HepG2 (cell line): ENCODE data around the gene STX5. TPM values are rescaled to one million over a fixed set of nuclear protein-coding genes. Genes with fewer than 3 reads are reported as not detected.

Source experiments
- ATF1 ChIP-seq: IDR thresholded peaks from 2 replicates; pipeline ENCODE4 v1.6.1; 2016; ENCODE audit warnings: mild to moderate bottlenecking, control low read depth
- CEBPB ChIP-seq: IDR thresholded peaks from 2 replicates; pipeline ENCODE4 v1.6.1; 2011; ENCODE audit warnings: low read depth, low read length, improper control_type of control experiment, borderline replicate concordance
- FOXK1 ChIP-seq: sonication (generic); formaldehyde crosslinking; IDR thresholded peaks from 2 replicates; pipeline ENCODE4 v1.4.0; 2020; ENCODE audit warnings: low read depth, missing genetic modification reagents, borderline replicate concordance
- HNF1A ChIP-seq, 2 experiments: sonication (generic) in 1 of 2; formaldehyde crosslinking in 1 of 2; IDR thresholded peaks; 2 replicates each; pipeline versions ENCODE4 v1.4.0 to v1.6.1; 2016 to 2020; ENCODE audit warnings: borderline replicate concordance in 1 of 2, low read depth in 1 of 2, mild to moderate bottlenecking in 1 of 2, missing genetic modification reagents in 1 of 2
- MAZ ChIP-seq, 2 experiments: sonication (generic) in 1 of 2; formaldehyde crosslinking in 1 of 2; IDR thresholded peaks; 2 replicates each; pipeline versions ENCODE4 v1.5.0 to v1.6.1; 2012 to 2020; ENCODE audit warnings: low read depth in 2 of 2, mild to moderate bottlenecking in 2 of 2, borderline replicate concordance in 1 of 2, improper control_type of control experiment in 1 of 2, low read length in 1 of 2, missing genetic modification reagents in 1 of 2, moderate library complexity in 1 of 2
- MBNL3 ChIP-seq: fragments of 250-450 bp; sonication (Bioruptor Pico); conservative IDR thresholded peaks from 2 replicates; pipeline ENCODE4 v1.8.0; 2022; ENCODE audit warnings: mild to moderate bottlenecking, inconsistent platforms
- NCOA2 ChIP-seq: sonication (generic); formaldehyde crosslinking; IDR thresholded peaks from 2 replicates; pipeline ENCODE4 v1.8.0; 2022; ENCODE audit warnings: inconsistent platforms
- PRDM4 ChIP-seq: sonication (generic); formaldehyde crosslinking; IDR thresholded peaks from 2 replicates; pipeline ENCODE4 v1.9.0; 2021; ENCODE audit warnings: missing genetic modification reagents, borderline replicate concordance
- SETDB1 ChIP-seq: sonication (generic); formaldehyde crosslinking; IDR thresholded peaks from 2 replicates; pipeline ENCODE4 v1.5.1; 2020; ENCODE audit warnings: missing genetic modification reagents, mild to moderate bottlenecking, borderline replicate concordance
- ZBTB39 ChIP-seq: sonication (generic); formaldehyde crosslinking; IDR thresholded peaks from 2 replicates; pipeline ENCODE4 v1.5.0; 2020; ENCODE audit warnings: missing genetic modification reagents
- ZNF335 ChIP-seq: sonication (generic); formaldehyde crosslinking; IDR thresholded peaks from 2 replicates; pipeline ENCODE4 v1.4.0; 2020; ENCODE audit warnings: missing genetic modification reagents
- ZSCAN30 ChIP-seq: sonication (generic); formaldehyde crosslinking; IDR thresholded peaks from 2 replicates; pipeline ENCODE4 v1.5.0; 2020; ENCODE audit warnings: mild to moderate bottlenecking, missing genetic modification reagents
- polyA plus RNA-seq, 8 experiments: library from polyadenylated mRNA; depleted of rRNA in 3 of 8; stranded (reverse) in 7 of 8; unstranded in 1 of 8; fragments of >200 nt; fragmentation: Illumina TruSeq in 4 of 8; extraction: Trizol in 4 of 8; gene quantifications; 2 replicates each; pipeline versions ENCODE4 v1.2.1 to v1.2.3, GENCODE V29; 2011 to 2016; ENCODE audit warnings: low read depth in 4 of 8, missing spikeins in 1 of 8, mixed read lengths in 1 of 8; ENCODE audit not compliant: insufficient read depth in 1 of 8
- total RNA-seq, 5 experiments: library from RNA; depleted of rRNA; stranded (reverse); fragments of >200 nt; fragmentation: Illumina TruSeq; extraction: Trizol; gene quantifications; 2 replicates each; pipeline ENCODE4 v1.2.3, GENCODE V29; 2016; ENCODE audit warnings: low read depth in 1 of 5
- TF ChIP-seq, protein P1 (sequence below): sonication (generic); formaldehyde crosslinking; IDR thresholded peaks from 2 replicates; pipeline ENCODE4 v1.5.0; 2020; ENCODE audit warnings: missing genetic modification reagents, mild to moderate bottlenecking, borderline replicate concordance
- TF ChIP-seq, protein P2 (sequence below): IDR thresholded peaks from 2 replicates; pipeline ENCODE4 v1.6.1; 2012; ENCODE audit warnings: low read length, improper control_type of control experiment

STX5 gene
- total and polyA plus RNA-seq, 2 of the 13 experiments (the other 11 are each of a cell fraction or from before 2014, with no cell fraction given) = 26.9 to 30.0 TPM

DNA sequence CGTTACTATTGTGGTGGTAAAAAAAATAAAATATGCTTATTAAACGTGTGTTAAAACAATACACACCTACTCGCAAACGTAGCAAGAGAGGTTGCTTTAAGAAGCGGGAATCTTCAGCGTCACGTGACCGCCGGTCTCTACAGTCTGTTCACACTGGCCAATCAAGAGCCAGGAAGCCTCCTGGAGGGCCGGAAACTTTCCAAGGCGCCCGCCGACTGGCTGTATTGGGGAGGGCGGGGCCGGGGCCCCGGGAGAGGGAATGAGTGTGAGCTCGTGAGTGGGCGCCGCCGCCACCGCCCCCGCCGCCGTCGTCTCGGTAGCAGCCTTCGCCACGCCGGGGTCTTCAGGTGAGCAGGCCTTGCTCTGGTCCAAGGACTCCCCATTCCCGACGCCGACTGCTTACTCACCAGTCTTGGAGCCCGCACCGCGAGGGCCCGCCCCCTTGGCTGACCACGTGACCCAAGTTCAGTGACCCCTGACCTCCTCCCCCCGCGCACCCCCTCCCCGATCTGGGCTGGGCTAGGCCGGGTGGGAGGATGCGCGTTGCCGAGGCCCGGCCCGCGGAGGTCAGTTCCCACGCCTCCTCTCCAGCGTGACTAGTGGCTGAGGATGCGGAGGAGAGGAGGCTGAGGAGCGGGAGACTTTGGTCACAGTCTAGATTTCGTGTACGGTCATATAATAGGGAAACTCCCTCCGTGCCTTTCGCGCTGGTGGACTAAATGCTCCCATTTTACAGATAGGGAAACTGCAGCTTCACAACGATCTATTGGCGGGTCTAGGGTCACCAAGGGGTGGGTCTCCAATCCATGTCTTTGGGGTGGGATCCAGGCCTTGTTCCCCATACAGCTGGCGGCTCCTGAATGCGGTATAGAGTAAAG lies 60.5 kb downstream of the STX5 start, which contains the start of gene TAF6L (continued):
- TF ChIP-seq ZBTB39 (CRISPR knock-in tag) (no peak), HNF1A (IDR thresholded peaks at IDR 0.05; ENCODE audit: low read depth) (no peak), HNF1A (CRISPR knock-in tag; IDR thresholded peaks at IDR 0.05; ENCODE audit: borderline replicate concordance) (no peak), FOXK1 (CRISPR knock-in tag) (no peak), MAZ (IDR thresholded peaks at IDR 0.05; ENCODE audit: borderline replicate concordance, low read depth, low read length) (peak; percentile 92; the same call in 1 of the 2 replicates), MAZ (CRISPR knock-in tag; IDR thresholded peaks at IDR 0.05; ENCODE audit: low read depth) (peak; percentile 83), CEBPB (no peak), ZSCAN30 (CRISPR knock-in tag) (no peak), ATF1 (CRISPR knock-in tag) (no peak), PRDM4 (CRISPR knock-in tag) (no peak), MBNL3 (CRISPR knock-in tag) (no peak), NCOA2 (CRISPR knock-in tag) (no peak), ZNF335 (CRISPR knock-in tag) (no peak), SETDB1 (no peak)
- TF ChIP-seq, protein P1, sequence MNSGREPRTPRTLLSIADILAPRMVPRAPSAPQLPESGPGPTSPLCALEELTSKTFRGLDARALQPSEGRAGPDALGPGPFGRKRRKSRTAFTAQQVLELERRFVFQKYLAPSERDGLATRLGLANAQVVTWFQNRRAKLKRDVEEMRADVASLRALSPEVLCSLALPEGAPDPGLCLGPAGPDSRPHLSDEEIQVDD = no peak
- TF ChIP-seq, protein P2, sequence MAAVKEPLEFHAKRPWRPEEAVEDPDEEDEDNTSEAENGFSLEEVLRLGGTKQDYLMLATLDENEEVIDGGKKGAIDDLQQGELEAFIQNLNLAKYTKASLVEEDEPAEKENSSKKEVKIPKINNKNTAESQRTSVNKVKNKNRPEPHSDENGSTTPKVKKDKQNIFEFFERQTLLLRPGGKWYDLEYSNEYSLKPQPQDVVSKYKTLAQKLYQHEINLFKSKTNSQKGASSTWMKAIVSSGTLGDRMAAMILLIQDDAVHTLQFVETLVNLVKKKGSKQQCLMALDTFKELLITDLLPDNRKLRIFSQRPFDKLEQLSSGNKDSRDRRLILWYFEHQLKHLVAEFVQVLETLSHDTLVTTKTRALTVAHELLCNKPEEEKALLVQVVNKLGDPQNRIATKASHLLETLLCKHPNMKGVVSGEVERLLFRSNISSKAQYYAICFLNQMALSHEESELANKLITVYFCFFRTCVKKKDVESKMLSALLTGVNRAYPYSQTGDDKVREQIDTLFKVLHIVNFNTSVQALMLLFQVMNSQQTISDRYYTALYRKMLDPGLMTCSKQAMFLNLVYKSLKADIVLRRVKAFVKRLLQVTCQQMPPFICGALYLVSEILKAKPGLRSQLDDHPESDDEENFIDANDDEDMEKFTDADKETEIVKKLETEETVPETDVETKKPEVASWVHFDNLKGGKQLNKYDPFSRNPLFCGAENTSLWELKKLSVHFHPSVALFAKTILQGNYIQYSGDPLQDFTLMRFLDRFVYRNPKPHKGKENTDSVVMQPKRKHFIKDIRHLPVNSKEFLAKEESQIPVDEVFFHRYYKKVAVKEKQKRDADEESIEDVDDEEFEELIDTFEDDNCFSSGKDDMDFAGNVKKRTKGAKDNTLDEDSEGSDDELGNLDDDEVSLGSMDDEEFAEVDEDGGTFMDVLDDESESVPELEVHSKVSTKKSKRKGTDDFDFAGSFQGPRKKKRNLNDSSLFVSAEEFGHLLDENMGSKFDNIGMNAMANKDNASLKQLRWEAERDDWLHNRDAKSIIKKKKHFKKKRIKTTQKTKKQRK = no peak
